Hepatocyte (in vitro differentiated cells): ENCODE data around the gene CBLB. TPM values are rescaled to one million over a fixed set of nuclear protein-coding genes. Genes with fewer than 3 reads are reported as not detected.

Experiments
- DNase-seq: peaks from one replicate; pipeline ENCODE4 v3.0.0-alpha.2; 2016; ENCODE audit warnings: low spot score
- H2AFZ ChIP-seq: fragments of 200-600 bp; sonication (generic); 2 replicates; pipeline ENCODE4 v1.6.0; 2016; ENCODE audit warnings: antibody characterized with exemption, mild to moderate bottlenecking
- H3K27ac ChIP-seq: fragments of 200-600 bp; sonication (generic); 2 replicates; pipeline ENCODE4 v1.5.1; 2016; ENCODE audit warnings: mild to moderate bottlenecking
- H3K27me3 ChIP-seq: fragments of 200-600 bp; sonication (generic); 2 replicates; pipeline ENCODE4 v1.6.1; 2016
- H3K36me3 ChIP-seq: fragments of 200-600 bp; sonication (generic); replicated peaks from 2 replicates; pipeline ENCODE4 v1.5.1; 2016; ENCODE audit warnings: low read depth; ENCODE audit not compliant: insufficient read depth
- H3K4me1 ChIP-seq: fragments of 200-600 bp; sonication (generic); 2 replicates; pipeline ENCODE4 v1.5.1; 2016; ENCODE audit warnings: mild to moderate bottlenecking, moderate library complexity; ENCODE audit not compliant: insufficient read depth
- H3K4me2 ChIP-seq: fragments of 200-600 bp; sonication (generic); 2 replicates; pipeline ENCODE4 v1.6.0; 2016
- H3K4me3 ChIP-seq: fragments of 200-600 bp; sonication (generic); 2 replicates; pipeline ENCODE4 v1.5.1; 2016; ENCODE audit warnings: mild to moderate bottlenecking
- H3K79me2 ChIP-seq: fragments of 200-600 bp; sonication (generic); 2 replicates; pipeline ENCODE4 v1.6.0; 2017; ENCODE audit warnings: mild to moderate bottlenecking
- H3K9me2 ChIP-seq: fragments of 200-600 bp; sonication (generic); replicated peaks from 2 replicates; pipeline ENCODE4 v1.6.0; 2017; ENCODE audit warnings: mild to moderate bottlenecking; ENCODE audit not compliant: insufficient read depth
- H3K9me3 ChIP-seq: fragments of 200-600 bp; sonication (generic); 2 replicates; pipeline ENCODE4 v1.5.1; 2016; ENCODE audit warnings: low read depth, mild to moderate bottlenecking
- H4K20me1 ChIP-seq: fragments of 200-600 bp; sonication (generic); 2 replicates; pipeline ENCODE4 v1.6.0; 2016; ENCODE audit warnings: mild to moderate bottlenecking; ENCODE audit not compliant: insufficient read depth, poor library complexity, severe bottlenecking
- EZH2 ChIP-seq: fragments of 200-600 bp; sonication (generic); IDR thresholded peaks from 2 replicates; pipeline ENCODE4 v1.6.1; 2016; ENCODE audit warnings: antibody characterized with exemption, mild to moderate bottlenecking, borderline replicate concordance
- EZH2phosphoT487 ChIP-seq: fragments of 200-600 bp; sonication (generic); IDR thresholded peaks from one replicate; pipeline ENCODE4 v1.6.1; 2018; ENCODE audit warnings: antibody characterized with exemption, mild to moderate bottlenecking, low read depth, moderate library complexity; ENCODE audit not compliant: unreplicated experiment, severe bottlenecking
- WGBS: methylation state at CpG from one replicate; pipeline ENCODE4 v1.1.6; 2016; ENCODE audit warnings: low lambda C conversion rate; ENCODE audit errors: missing lambda C conversion rate; 5-methylcytosine and 5-hydroxymethylcytosine counted together
- polyA plus RNA-seq: library from polyadenylated mRNA; unstranded; fragments of >200 nt; fragmentation: Nextera tagmentation; extraction: Ambion mirVana; gene quantifications from 2 replicates; pipeline ENCODE4 v1.2.1, GENCODE V29; 2016
- total RNA-seq: library from RNA; depleted of rRNA; stranded (reverse); fragments of >200 nt; gene quantifications from 2 replicates; pipeline ENCODE4 v1.2.3, GENCODE V29; 2014
- TF ChIP-seq, protein P1 (sequence below): fragments of 200-600 bp; sonication (generic); IDR thresholded peaks from 2 replicates; pipeline ENCODE4 v1.5.1; 2016; ENCODE audit warnings: antibody characterized with exemption, mild to moderate bottlenecking; ENCODE audit not compliant: poor library complexity

Gene CBLB
- total and polyA plus RNA-seq, 2 experiments from 2014 or later = 22.6 to 56.0 TPM

DNA sequence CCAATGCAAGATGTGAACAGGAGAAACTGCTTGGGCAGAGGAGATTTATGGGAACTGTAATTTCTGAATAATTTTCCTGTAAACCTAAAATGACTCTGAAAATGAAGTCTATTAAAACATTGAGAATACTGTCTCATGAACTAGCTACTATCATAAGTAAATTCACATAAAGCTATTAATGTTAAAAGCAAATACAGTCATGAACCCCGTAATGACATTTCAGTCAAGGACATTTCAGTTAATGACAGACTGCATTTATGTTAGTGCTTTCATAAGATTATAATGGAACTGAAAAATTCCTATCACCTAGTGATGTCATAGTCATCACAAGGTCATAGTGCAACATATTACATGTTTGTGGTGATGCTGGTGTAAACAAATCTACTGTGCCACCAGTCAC, 17.2 kb downstream of the CBLB start:
- H3K4me1 ChIP-seq = peaks cover 3% of the 10 kb centered on the region

DNA sequence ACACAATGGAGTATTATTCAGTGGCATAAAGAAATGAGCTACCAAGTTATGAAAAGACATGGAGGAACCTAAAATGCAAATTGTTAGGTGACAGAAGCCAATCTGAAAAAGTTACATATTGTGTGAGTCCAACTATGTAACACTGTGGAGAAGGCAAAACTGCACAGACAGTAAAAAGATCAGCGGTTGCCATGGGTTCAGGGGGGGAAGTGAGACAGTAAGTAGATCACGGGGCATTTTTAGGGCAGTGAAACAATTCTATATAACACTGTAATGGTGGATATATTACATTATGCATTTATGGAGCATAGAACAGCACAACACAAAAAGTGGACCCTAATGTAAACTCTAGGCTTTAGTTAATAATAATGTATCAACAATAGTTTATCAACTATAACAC, 17.6 kb downstream of the CBLB start:
- Histone ChIP-seq H3K79me2 (peaks cover 50% of the 10 kb centered on the region), H2AFZ (no peak overlapping the region), H3K9me2 (no peaks in the 10 kb centered on the region), H3K4me2 (no peak overlapping the region), H3K4me1 (peaks cover 6% of the 10 kb centered on the region), H4K20me1 (peaks cover 4% of the 10 kb centered on the region), H3K27me3 (no peaks in the 10 kb centered on the region), H3K27ac (no peak overlapping the region), H3K36me3 (peaks cover 5% of the 10 kb centered on the region), H3K4me3 (no peak overlapping the region), H3K9me3 (no peaks in the 10 kb centered on the region)
- DNase-seq = no peak
- WGBS = 93% methylated on average over 2 of the region's 2 CpGs
- TF ChIP-seq, protein P1, sequence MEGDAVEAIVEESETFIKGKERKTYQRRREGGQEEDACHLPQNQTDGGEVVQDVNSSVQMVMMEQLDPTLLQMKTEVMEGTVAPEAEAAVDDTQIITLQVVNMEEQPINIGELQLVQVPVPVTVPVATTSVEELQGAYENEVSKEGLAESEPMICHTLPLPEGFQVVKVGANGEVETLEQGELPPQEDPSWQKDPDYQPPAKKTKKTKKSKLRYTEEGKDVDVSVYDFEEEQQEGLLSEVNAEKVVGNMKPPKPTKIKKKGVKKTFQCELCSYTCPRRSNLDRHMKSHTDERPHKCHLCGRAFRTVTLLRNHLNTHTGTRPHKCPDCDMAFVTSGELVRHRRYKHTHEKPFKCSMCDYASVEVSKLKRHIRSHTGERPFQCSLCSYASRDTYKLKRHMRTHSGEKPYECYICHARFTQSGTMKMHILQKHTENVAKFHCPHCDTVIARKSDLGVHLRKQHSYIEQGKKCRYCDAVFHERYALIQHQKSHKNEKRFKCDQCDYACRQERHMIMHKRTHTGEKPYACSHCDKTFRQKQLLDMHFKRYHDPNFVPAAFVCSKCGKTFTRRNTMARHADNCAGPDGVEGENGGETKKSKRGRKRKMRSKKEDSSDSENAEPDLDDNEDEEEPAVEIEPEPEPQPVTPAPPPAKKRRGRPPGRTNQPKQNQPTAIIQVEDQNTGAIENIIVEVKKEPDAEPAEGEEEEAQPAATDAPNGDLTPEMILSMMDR = no peak
- TF ChIP-seq EZH2phosphoT487 (no peak), EZH2 (no peak)

More for the DNA sequence above, 17.2 kb downstream of the CBLB start:
- no peak overlapping the region for H3K27ac ChIP-seq
- H3K27me3 ChIP-seq = no peaks in the 10 kb centered on the region
- no peak overlapping the region for H2AFZ ChIP-seq
- peaks cover 4% of the 10 kb centered on the region for H4K20me1 ChIP-seq
- TF ChIP-seq EZH2 = no peak
- TF ChIP-seq, protein P1 = no peak
- TF ChIP-seq EZH2phosphoT487 = no peak
- H3K9me2 ChIP-seq = no peaks in the 10 kb centered on the region
- no peaks in the 10 kb centered on the region for H3K9me3 ChIP-seq
- no peak overlapping the region for H3K4me3 ChIP-seq
- H3K79me2 ChIP-seq = peaks cover 54% of the 10 kb centered on the region
- 83% methylated on average over 1 of the region's 1 CpG for WGBS
- peaks cover 5% of the 10 kb centered on the region for H3K36me3 ChIP-seq
- DNase-seq = no peak
- no peak overlapping the region for H3K4me2 ChIP-seq

GRCh38 chr3:105850593-105850992, 18.2 kb downstream of the CBLB start:
- Histone ChIP-seq H3K79me2 (peaks cover 49% of the 10 kb centered on the region), H3K4me1 (peaks cover 11% of the 10 kb centered on the region), H3K27ac (no peak overlapping the region), H3K27me3 (no peaks in the 10 kb centered on the region), H4K20me1 (peaks cover 4% of the 10 kb centered on the region), H3K9me2 (no peaks in the 10 kb centered on the region), H3K4me2 (no peak overlapping the region), H3K9me3 (no peaks in the 10 kb centered on the region), H3K4me3 (no peak overlapping the region), H2AFZ (no peak overlapping the region), H3K36me3 (peaks cover 5% of the 10 kb centered on the region)
- WGBS = 100% methylated on average over 2 of the region's 2 CpGs
- TF ChIP-seq, protein P1 = no peak
- no peak for DNase-seq

DNA sequence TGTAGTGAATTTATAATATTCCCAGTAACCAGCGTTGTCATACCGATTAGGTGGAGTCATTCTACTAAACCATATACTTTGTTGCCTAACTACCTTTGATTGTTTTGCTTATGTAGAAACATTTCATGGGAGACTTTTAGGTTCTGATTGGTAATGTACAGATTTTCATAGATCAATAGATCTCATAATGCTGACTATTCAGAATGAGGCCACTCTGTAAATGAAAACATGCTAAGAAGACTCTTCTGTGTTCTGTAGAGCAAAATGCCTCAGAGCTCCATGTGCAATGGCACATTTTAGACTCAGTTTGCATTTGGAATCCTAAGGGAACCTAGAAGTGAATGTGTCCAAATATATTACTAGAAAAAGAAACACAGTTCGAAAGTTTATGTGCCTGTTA, 20.0 kb downstream of the CBLB start:
- peaks cover 4% of the 10 kb centered on the region for H4K20me1 ChIP-seq
- peaks cover 5% of the 10 kb centered on the region for H3K36me3 ChIP-seq
- H2AFZ ChIP-seq = no peak overlapping the region
- no peaks in the 10 kb centered on the region for H3K9me2 ChIP-seq
- no peak for DNase-seq
- no peak overlapping the region for H3K4me3 ChIP-seq
- H3K4me2 ChIP-seq = no peak overlapping the region
- H3K9me3 ChIP-seq = no peaks in the 10 kb centered on the region
- peaks cover 15% of the 10 kb centered on the region for H3K4me1 ChIP-seq
- H3K79me2 ChIP-seq = peaks cover 35% of the 10 kb centered on the region
- TF ChIP-seq, protein P1 = no peak
- no peak for TF ChIP-seq EZH2
- no peak for TF ChIP-seq EZH2phosphoT487
- H3K27ac ChIP-seq = no peak overlapping the region
- 93% methylated on average over 3 of the region's 3 CpGs for WGBS
- H3K27me3 ChIP-seq = no peaks in the 10 kb centered on the region
